ENCODE data around the gene CERK.

Gene CERK

GRCh38 chr22:46641811-46642266 is 96.2 kb downstream of the CERK start:
- DNase-seq (ENCODE audit: low read depth), result no peak
- H3K4me3 ChIP-seq (ENCODE audit: low read length), result no peak overlapping the region
- TF ChIP-seq CTCF (conservative IDR thresholded peaks at IDR 0.05; ENCODE audit: low read depth, low read length), result no peak

GRCh38 chr22:46640293-46641055 is 97.6 kb downstream of the CERK start:
- no peak for DNase-seq (ENCODE audit: low read depth)
- no peak overlapping the region for H3K4me3 ChIP-seq (ENCODE audit: low read length)
- no peak for TF ChIP-seq CTCF (conservative IDR thresholded peaks at IDR 0.05; ENCODE audit: low read depth, low read length)

- no peak overlapping the region for H3K4me3 ChIP-seq (ENCODE audit: low read length)
- DNase-seq (ENCODE audit: low read depth), result no peak
- no peak for TF ChIP-seq CTCF (conservative IDR thresholded peaks at IDR 0.05; ENCODE audit: low read depth, low read length)
These were observed 98.2 kb downstream of the CERK start for GRCh38 chr22:46639843-46640242.

GRCh38 chr22:46638601-46639431 is 99.2 kb downstream of the CERK start:
- TF ChIP-seq CTCF (conservative IDR thresholded peaks at IDR 0.05; ENCODE audit: low read depth, low read length), result no peak
- no peak for DNase-seq (ENCODE audit: low read depth)
- H3K4me3 ChIP-seq (ENCODE audit: low read length), result no peak overlapping the region

GRCh38 chr22:46637711-46638600 is 100.1 kb downstream of the CERK start:
- DNase-seq (ENCODE audit: low read depth), result no peak
- TF ChIP-seq CTCF (conservative IDR thresholded peaks at IDR 0.05; ENCODE audit: low read depth, low read length), result no peak
- no peak overlapping the region for H3K4me3 ChIP-seq (ENCODE audit: low read length)

GRCh38 chr22:46636221-46637002 is 101.6 kb downstream of the CERK start:
- DNase-seq (ENCODE audit: low read depth), result no peak
- H3K4me3 ChIP-seq (ENCODE audit: low read length), result no peak overlapping the region
- TF ChIP-seq CTCF (conservative IDR thresholded peaks at IDR 0.05; ENCODE audit: low read depth, low read length), result no peak

Data from retinal pigment epithelial cell (primary cell).